Transverse colon (tissue), 4 donors: Measurements from ENCODE around the gene TAS1R1. TPM values are rescaled to one million over a fixed set of nuclear protein-coding genes. Genes with fewer than 3 reads are reported as not detected.

Source experiments
- DNase-seq: peaks from one replicate; pipeline ENCODE4 v3.0.0-alpha.2; 2019
- H3K27ac ChIP-seq, 4 donors: fragments of 200-600 bp; sonication (generic); 2 replicates each; pipeline ENCODE4 v1.5.1; 2016 to 2018; ENCODE audit warnings: inconsistent platforms in 4 of 4
- H3K27me3 ChIP-seq: fragments of 200-600 bp; sonication (generic); 2 replicates; pipeline ENCODE4 v1.5.1; 2017; ENCODE audit warnings: inconsistent platforms
- H3K36me3 ChIP-seq, 4 donors: fragments of 200-600 bp; sonication (generic); 2 replicates each; pipeline ENCODE4 v1.5.1; 2017 to 2019; ENCODE audit warnings: inconsistent platforms in 4 of 4
- H3K4me1 ChIP-seq, 4 donors: fragments of 200-600 bp; sonication (generic); 2 replicates each; pipeline ENCODE4 v1.5.1; 2017 to 2020; ENCODE audit warnings: inconsistent platforms in 4 of 4
- H3K4me3 ChIP-seq, 4 donors: fragments of 200-600 bp; sonication (generic); 1 replicate in 1 of 4; 2 replicates in 3 of 4; pipeline versions ENCODE4 v1.5.1 to v1.6.1; 2017 to 2019; ENCODE audit warnings: inconsistent platforms in 4 of 4
- H3K9me3 ChIP-seq, 2 donors: fragments of 200-600 bp; sonication (generic); 2 replicates each; pipeline ENCODE4 v1.5.1; 2017 to 2019; ENCODE audit warnings: inconsistent platforms in 2 of 2
- EP300 ChIP-seq: sonication (generic); formaldehyde crosslinking; IDR thresholded peaks from one replicate; pipeline ENCODE4 v1.6.1; 2017; ENCODE audit warnings: antibody characterized with exemption, low read depth
- POLR2A ChIP-seq: fragments of 450-650 bp; IDR thresholded peaks from one replicate; pipeline ENCODE4 v1.6.1; 2016; ENCODE audit warnings: antibody characterized with exemption, mild to moderate bottlenecking, moderate library complexity
- POLR2AphosphoS5 ChIP-seq, 3 donors: sonication (generic); formaldehyde crosslinking; IDR thresholded peaks; one replicate each; pipeline ENCODE4 v1.6.1; 2016; ENCODE audit warnings: antibody characterized with exemption in 3 of 3
- WGBS, 2 donors: methylation state at CpG; one replicate each; pipeline ENCODE4 v1.1.5; 2018; ENCODE audit warnings: low coverage in 1 of 2; 5-methylcytosine and 5-hydroxymethylcytosine counted together
- in situ Hi-C, 4 donors: fragments of 200-750 bp; cut with MboI; loops; one replicate each; pipeline versions ENCODE4 v1.15.0 to v1.15.1; 2017; ENCODE audit warnings: low sequenced_read_pairs in 3 of 4, low pct_ligation_motif_present in 1 of 4, low pct_unique_long_range_greater_than_20kb in 1 of 4
- intact Hi-C: fragments of 100-400 bp; cut with DNase I; formaldehyde crosslinking; loops from one replicate; pipeline ENCODE4 v1.15.1; 2023; ENCODE audit warnings: low total_unique reads
- total RNA-seq, 4 donors: library from RNA; depleted of rRNA; stranded (reverse); fragments of >200 nt; gene quantifications; one replicate each; pipeline ENCODE4 v1.1.0, GENCODE V29; 2016
- TF ChIP-seq, protein P1 (sequence below), 5 experiments: fragments of 200-600 bp in 3 of 5; fragments of 450-650 bp in 2 of 5; sonication (generic) in 3 of 5; IDR thresholded peaks; 1 replicate in 2 of 5; 2 replicates in 3 of 5; pipeline ENCODE4 v1.5.1; 2016 to 2017; ENCODE audit warnings: antibody characterized with exemption in 5 of 5, inconsistent platforms in 3 of 5, mild to moderate bottlenecking in 2 of 5, moderate library complexity in 1 of 5

TAS1R1 gene
- total RNA-seq, 4 donors from 2014 or later = 0.48 TPM; not detected in 3

DNA sequence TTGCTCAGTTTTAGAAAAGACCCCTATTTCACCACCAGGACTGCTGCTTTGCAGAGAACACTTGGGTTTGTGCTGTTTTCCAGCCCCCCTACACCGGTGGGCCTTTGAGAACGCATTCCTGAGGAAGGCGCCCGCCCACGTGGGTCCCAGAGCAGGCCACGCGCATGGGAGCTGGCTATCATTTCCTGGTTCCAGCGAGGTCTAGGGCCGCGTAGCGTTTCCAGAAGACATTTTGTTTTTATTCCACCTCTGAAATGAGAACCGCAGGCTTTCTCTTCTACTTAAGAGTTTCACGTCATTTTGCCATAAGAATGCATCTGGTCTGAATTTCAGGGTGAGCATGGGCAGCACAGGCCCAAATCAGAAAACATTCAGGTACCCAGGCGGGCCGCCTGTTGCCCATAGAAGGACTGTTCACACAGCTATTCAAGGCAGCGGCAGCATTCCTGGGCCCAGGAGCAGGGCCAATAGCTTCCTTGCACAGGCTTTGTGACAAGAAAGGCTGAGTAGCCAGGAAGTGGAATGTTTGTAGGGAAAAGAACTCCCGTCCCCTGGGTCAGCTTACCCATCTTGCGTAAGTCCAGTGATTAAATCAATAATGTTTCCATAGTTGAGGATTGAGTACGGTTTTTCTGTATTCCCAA lies 48.9 kb downstream of the TAS1R1 start:
- no peaks in the 10 kb centered on the region for H3K9me3 ChIP-seq
- WGBS, 2 donors = 61 to 100% methylated on average over 1 to 19 of the region's 19 CpGs
- DNase-seq = peak; percentile 57
- H3K27ac ChIP-seq = peak overlapping the region; percentile 95 to 99 (median 98)
- peak overlapping the region; percentile 62 to 90 (median 71) for H3K4me3 ChIP-seq
- H3K36me3 ChIP-seq = no peaks in the 10 kb centered on the region
- no peaks in the 10 kb centered on the region for H3K27me3 ChIP-seq
- intact Hi-C loops = no loop called here
- TF ChIP-seq POLR2AphosphoS5 (IDR thresholded peaks at IDR 0.05) (peak; percentile 6 to 42 (median 38)), POLR2A (no peak), EP300 (peak; percentile 4)
- TF ChIP-seq, protein P1, sequence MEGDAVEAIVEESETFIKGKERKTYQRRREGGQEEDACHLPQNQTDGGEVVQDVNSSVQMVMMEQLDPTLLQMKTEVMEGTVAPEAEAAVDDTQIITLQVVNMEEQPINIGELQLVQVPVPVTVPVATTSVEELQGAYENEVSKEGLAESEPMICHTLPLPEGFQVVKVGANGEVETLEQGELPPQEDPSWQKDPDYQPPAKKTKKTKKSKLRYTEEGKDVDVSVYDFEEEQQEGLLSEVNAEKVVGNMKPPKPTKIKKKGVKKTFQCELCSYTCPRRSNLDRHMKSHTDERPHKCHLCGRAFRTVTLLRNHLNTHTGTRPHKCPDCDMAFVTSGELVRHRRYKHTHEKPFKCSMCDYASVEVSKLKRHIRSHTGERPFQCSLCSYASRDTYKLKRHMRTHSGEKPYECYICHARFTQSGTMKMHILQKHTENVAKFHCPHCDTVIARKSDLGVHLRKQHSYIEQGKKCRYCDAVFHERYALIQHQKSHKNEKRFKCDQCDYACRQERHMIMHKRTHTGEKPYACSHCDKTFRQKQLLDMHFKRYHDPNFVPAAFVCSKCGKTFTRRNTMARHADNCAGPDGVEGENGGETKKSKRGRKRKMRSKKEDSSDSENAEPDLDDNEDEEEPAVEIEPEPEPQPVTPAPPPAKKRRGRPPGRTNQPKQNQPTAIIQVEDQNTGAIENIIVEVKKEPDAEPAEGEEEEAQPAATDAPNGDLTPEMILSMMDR (IDR thresholded peaks at IDR 0.05) = peak in 4 of 5 experiments; percentile 11 to 46 (median 27)
- H3K4me1 ChIP-seq = peaks cover 15 to 35% (median 24%) of the 10 kb centered on the region in 4 donors
- in situ Hi-C loops = no loop called here

DNA sequence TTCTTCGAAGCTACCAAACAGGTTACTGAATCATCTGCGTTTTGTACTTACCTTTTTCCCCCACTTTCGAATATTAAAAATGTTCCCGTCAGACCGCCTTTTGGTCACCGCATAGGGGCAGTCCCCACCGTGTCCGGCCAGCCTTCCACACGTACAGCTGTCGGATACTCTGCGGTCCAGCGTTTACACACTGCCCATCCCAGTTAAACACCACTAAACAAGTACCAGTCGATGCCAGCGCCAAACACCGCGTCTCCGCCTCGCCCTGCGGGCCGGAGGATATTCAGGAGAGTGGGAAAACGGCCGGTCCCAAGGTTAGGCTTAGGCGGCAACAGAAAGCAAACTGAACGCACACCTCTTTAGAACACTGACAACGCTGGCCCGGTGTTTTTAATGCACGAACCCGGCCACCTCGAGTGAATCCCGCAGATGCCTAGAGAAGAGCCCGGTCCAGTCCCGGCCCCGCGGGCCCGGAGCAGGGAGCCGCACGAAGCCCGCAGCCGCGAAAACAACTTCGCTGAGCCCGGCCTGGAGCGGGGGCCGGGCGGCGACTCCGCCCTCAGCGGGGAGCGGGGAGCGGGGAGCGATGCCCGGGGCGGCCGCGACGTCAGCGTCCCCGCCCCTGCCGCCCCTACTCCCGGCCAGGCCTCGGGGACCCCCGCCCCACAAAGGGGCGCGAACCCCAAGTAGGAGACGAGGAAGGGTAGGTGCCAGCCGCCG lies 57.7 kb downstream of the TAS1R1 start:
- DNase-seq = peak; percentile 69
- Histone ChIP-seq H3K9me3 (no peaks in the 10 kb centered on the region), H3K27ac (peak overlapping the region; percentile 94 to 98 (median 96)), H3K4me1 (peaks cover 11 to 26% (median 22%) of the 10 kb centered on the region in 4 donors), H3K27me3 (no peaks in the 10 kb centered on the region), H3K4me3 (peak overlapping the region; percentile 63 to 98 (median 84)), H3K36me3 (no peaks in the 10 kb centered on the region)
- WGBS, 2 donors = 0 to 1% methylated on average over 1 to 57 of the region's 67 CpGs
- TF ChIP-seq, protein P1 (IDR thresholded peaks at IDR 0.05) = peak in 1 of 5 experiments; percentile 12
- TF ChIP-seq POLR2A = peak; percentile 54
- TF ChIP-seq POLR2AphosphoS5 (IDR thresholded peaks at IDR 0.05) = peak in 2 of 3 donors; percentile 40 to 41
- TF ChIP-seq EP300 = no peak
- in situ Hi-C loops = no loop called here
- intact Hi-C loops = no loop called here

DNA sequence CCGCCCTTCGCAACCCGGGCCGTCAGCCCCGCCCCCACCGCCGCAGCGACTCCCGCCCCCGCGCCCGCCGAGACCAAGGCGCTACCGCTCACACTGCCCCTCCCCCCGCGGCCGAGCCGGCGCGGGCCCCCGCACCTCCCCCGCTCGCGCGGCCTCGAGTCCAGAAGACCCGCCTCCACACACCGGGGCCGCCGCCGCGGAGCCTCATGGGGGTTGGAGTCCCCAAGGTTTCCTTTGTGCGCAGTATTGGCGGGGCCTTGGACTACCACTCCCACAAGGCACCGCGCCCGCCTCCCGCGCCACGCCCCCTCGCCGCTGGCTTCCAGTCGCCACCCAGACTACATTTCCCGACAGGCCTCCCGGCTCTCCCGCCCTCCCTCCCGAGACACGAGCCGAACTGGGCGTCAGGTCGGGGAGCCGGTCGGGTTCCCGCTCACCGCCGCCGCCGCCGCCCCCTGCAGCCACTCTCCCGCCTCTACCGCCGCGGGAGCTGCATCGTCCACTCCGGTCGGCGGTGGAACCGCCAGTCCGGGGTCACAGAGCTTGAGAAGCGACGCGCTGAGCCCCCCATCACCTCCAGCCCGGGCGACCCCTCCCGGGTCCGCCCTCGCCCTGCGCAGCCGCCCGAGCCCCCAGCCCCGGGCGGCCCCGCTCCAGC lies 58.4 kb downstream of the TAS1R1 start, which contains the start of gene PHF13:
Gene PHF13, plus strand, starts transcription at position 371 of the 658 bp plus-strand sequence. CDS start 336 bp downstream, outside the sequence.
- Histone ChIP-seq H3K4me1 (peaks cover 11 to 26% (median 22%) of the 10 kb centered on the region in 4 donors), H3K9me3 (no peaks in the 10 kb centered on the region), H3K27me3 (no peaks in the 10 kb centered on the region), H3K27ac (peak within 1 kb of the TSS; percentile 94 to 98 (median 96)), H3K36me3 (no peaks in the 10 kb centered on the region), H3K4me3 (peak within 1 kb of the TSS; percentile 73 to 99 (median 96))
- TF ChIP-seq EP300 = no peak
- TF ChIP-seq POLR2AphosphoS5 (IDR thresholded peaks at IDR 0.05) = peak; percentile 61 to 84 (median 79)
- TF ChIP-seq POLR2A = peak; percentile 56
- intact Hi-C loops = no loop called here
- in situ Hi-C loops = no loop called here
- peak; percentile 100 for DNase-seq
- WGBS, 2 donors = 2% methylated on average over 11 of the region's 84 CpGs; no CpG with 5 or more reads in 1 of the 2 donors

DNA sequence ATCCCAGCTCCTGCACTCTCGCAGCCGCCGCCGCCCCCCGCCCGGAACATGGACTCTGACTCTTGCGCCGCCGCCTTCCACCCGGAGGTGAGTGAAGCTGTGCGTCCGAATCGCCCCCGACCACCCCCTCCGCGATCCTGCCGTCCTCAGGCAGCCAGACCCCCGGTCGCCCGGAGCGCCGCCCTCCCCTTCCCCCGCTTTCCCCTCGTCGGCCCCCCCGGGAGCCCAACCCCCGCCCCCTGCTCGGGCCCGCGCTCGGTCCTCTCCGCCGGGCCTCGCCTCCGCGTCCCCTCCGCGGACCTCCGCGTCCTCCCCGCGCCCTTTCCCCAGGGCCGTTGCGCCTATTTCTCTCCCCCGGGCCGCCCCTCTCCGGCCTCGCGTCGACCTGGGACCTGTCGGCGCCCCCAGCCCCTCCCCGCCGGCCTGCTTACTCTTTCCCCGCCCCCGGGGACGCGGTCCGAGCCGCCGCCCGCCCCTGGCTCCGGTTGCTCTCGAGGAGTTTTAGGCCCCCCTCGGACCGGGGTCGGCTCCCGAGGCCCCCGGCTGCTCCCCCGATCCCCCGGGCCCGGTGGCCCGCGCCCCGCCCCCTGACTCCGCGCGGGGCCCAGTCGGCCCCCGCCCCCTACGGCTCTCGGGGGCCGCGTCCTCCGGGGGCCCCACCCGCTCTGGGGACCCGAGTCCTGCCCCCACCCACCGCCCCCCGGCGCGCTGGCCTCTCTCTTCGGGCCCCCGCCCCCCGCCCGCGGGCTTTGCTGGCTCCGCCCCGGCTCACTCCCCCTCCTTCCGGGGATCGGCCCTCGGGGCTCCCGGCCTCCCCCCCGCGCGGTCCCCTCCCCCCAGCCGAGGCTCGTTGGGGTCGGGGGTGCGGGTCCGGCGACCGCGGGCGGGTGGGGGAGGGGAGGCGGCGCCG lies 59.2 kb downstream of the TAS1R1 start:
- H3K27ac ChIP-seq = peak overlapping the region; percentile 94 to 98 (median 96)
- intact Hi-C loops = no loop called here

More for the DNA sequence above, 59.2 kb downstream of the TAS1R1 start:
- 2% methylated on average over 16 of the region's 117 CpGs; no CpG with 5 or more reads in 1 of the 2 donors for WGBS, 2 donors
- no peak for TF ChIP-seq EP300
- TF ChIP-seq, protein P1 (IDR thresholded peaks at IDR 0.05) = no peak
- TF ChIP-seq POLR2A = no peak
- no peak for TF ChIP-seq POLR2AphosphoS5 (IDR thresholded peaks at IDR 0.05)
- no peaks in the 10 kb centered on the region for H3K9me3 ChIP-seq
- in situ Hi-C loops = no loop called here
- no peaks in the 10 kb centered on the region for H3K36me3 ChIP-seq
- peak; percentile 64 for DNase-seq
- H3K4me1 ChIP-seq = peaks cover 11 to 26% (median 22%) of the 10 kb centered on the region in 4 donors
- no peaks in the 10 kb centered on the region for H3K27me3 ChIP-seq
- peak overlapping the region; percentile 73 to 99 (median 96) for H3K4me3 ChIP-seq
